Measurements from ENCODE around the gene PDGFA.

Gene PDGFA

DNA sequence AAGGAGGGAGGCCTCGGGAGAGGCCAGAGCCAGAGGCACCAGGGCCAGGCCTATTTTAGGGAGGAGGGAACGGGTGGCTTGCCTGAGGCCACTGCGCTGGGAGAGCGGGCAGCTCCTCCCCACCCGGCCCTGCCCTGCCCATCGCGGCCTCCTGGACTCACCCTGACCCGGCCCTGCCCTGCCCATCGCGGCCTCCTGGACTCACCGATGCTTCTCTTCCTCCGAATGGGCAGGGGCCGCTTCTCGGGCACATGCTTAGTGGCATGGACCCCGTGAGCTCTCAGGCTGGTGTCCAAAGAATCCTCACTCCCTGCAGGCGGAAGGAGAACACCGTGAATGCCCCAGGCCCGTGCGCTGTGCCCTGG lies 7.5 kb downstream of the PDGFA start:
- DNase-seq (ENCODE audit: extremely low spot score): no peak
- POLR2A ChIA-PET: no interaction called here
- TF ChIP-seq, protein P1, sequence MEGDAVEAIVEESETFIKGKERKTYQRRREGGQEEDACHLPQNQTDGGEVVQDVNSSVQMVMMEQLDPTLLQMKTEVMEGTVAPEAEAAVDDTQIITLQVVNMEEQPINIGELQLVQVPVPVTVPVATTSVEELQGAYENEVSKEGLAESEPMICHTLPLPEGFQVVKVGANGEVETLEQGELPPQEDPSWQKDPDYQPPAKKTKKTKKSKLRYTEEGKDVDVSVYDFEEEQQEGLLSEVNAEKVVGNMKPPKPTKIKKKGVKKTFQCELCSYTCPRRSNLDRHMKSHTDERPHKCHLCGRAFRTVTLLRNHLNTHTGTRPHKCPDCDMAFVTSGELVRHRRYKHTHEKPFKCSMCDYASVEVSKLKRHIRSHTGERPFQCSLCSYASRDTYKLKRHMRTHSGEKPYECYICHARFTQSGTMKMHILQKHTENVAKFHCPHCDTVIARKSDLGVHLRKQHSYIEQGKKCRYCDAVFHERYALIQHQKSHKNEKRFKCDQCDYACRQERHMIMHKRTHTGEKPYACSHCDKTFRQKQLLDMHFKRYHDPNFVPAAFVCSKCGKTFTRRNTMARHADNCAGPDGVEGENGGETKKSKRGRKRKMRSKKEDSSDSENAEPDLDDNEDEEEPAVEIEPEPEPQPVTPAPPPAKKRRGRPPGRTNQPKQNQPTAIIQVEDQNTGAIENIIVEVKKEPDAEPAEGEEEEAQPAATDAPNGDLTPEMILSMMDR (IDR thresholded peaks at IDR 0.05; ENCODE audit: control extremely low read depth, extremely low read depth, low read depth, missing control alignments): no peak
- CTCF ChIA-PET: no interaction called here

GRCh38 chr7:511476-512145 lies 8.0 kb downstream of the PDGFA start:
- CTCF ChIA-PET: no interaction called here
- TF ChIP-seq, protein P1 (IDR thresholded peaks at IDR 0.05; ENCODE audit: control extremely low read depth, extremely low read depth, low read depth, missing control alignments): no peak
- DNase-seq (ENCODE audit: extremely low spot score): no peak
- POLR2A ChIA-PET: no interaction called here

- ChIA-PET CTCF (no interaction called here), POLR2A (no interaction called here)
- DNase-seq (ENCODE audit: extremely low spot score): no peak
- TF ChIP-seq, protein P1 (IDR thresholded peaks at IDR 0.05; ENCODE audit: control extremely low read depth, extremely low read depth, low read depth, missing control alignments): no peak
Observed at GRCh38 chr7:510782-511281, 8.8 kb downstream of the PDGFA start.

DNA sequence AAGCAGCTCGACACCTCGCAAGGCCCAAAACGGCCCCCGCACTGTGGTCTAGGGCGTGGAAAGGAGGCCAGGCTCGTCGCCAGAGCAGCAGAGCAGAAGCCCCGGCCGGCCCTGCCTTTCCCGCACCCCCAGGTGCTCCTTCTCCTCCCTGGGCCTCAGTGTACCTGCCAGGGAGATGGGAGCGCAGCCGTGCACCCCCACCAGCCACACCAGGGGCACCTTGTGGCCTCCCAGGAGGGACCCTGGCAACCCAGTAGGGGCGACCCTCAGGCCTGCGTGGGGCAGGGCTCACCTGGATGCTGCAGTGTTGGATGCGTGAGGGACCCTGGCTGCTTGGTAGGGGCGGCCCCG lies 9.5 kb downstream of the PDGFA start:
- CTCF ChIA-PET: no interaction called here
- POLR2A ChIA-PET: no interaction called here
- TF ChIP-seq, protein P1 (IDR thresholded peaks at IDR 0.05; ENCODE audit: control extremely low read depth, extremely low read depth, low read depth, missing control alignments): no peak
- no peak for DNase-seq (ENCODE audit: extremely low spot score)

- ChIA-PET POLR2A (no interaction called here), CTCF (no interaction called here)
- TF ChIP-seq, protein P1 (IDR thresholded peaks at IDR 0.05; ENCODE audit: control extremely low read depth, extremely low read depth, low read depth, missing control alignments): no peak
- DNase-seq (ENCODE audit: extremely low spot score): no peak
Observed at GRCh38 chr7:509426-510130, 10.1 kb downstream of the PDGFA start.

GRCh38 chr7:508461-509170 lies 11.0 kb downstream of the PDGFA start:
- DNase-seq (ENCODE audit: extremely low spot score): no peak
- ChIA-PET CTCF (no interaction called here), POLR2A (no interaction called here)
- TF ChIP-seq, protein P1 (IDR thresholded peaks at IDR 0.05; ENCODE audit: control extremely low read depth, extremely low read depth, low read depth, missing control alignments): no peak

All from GM10248 (cell line).